ENCODE results near the gene MRPL2. TPM values are rescaled to one million over a fixed set of nuclear protein-coding genes. Genes with fewer than 3 reads are reported as not detected.

MRPL2 gene
- polyA plus RNA-seq, 1 donor from 2014 or later = 22.5 TPM

DNA sequence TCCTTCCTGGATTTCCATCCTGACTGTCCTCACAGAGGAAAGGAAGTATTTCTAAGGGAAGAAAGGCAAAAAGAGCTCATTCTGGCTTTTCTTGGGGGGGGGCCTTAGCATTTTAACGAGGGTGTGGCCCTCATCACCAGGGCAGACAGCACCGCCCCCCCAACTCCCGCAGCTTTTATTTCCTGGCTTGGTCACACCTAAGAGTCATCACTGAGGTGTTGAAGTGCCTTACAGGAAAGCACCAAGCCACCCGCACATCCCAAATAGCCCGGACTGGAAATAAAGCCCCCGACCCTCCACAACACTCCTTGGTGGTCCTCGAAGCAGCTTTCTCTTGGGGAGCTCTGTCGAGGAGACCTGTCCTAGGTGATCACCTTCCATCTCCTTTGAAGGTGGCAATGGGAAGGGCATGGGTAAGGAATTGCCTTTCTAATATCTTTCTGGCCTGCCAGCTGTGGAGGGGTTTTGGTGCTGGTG is 18.1 kb upstream of the MRPL2 start:
- no peak for TF ChIP-seq MXI1 (conservative IDR thresholded peaks at IDR 0.05; ENCODE audit: poor library complexity, severe bottlenecking)
- TF ChIP-seq EZH2 (IDR thresholded peaks at IDR 0.05; ENCODE audit: borderline replicate concordance, insufficient read depth, low read length, poor library complexity, severe bottlenecking) = no peak
- TF ChIP-seq POLR2AphosphoS5 (IDR thresholded peaks at IDR 0.05) = no peak
- TF ChIP-seq TAF1 (IDR thresholded peaks at IDR 0.05; ENCODE audit: low read depth) = no peak
- no peak for TF ChIP-seq RAD21 (conservative IDR thresholded peaks at IDR 0.05)
- no peak for TF ChIP-seq SMC3 (conservative IDR thresholded peaks at IDR 0.05; ENCODE audit: poor library complexity)
- TF ChIP-seq EP300 (conservative IDR thresholded peaks at IDR 0.05; ENCODE audit: poor library complexity, severe bottlenecking) = no peak
- no peak for TF ChIP-seq CTCF (IDR thresholded peaks at IDR 0.05; ENCODE audit: poor library complexity, severe bottlenecking)
- TF ChIP-seq, protein P1, sequence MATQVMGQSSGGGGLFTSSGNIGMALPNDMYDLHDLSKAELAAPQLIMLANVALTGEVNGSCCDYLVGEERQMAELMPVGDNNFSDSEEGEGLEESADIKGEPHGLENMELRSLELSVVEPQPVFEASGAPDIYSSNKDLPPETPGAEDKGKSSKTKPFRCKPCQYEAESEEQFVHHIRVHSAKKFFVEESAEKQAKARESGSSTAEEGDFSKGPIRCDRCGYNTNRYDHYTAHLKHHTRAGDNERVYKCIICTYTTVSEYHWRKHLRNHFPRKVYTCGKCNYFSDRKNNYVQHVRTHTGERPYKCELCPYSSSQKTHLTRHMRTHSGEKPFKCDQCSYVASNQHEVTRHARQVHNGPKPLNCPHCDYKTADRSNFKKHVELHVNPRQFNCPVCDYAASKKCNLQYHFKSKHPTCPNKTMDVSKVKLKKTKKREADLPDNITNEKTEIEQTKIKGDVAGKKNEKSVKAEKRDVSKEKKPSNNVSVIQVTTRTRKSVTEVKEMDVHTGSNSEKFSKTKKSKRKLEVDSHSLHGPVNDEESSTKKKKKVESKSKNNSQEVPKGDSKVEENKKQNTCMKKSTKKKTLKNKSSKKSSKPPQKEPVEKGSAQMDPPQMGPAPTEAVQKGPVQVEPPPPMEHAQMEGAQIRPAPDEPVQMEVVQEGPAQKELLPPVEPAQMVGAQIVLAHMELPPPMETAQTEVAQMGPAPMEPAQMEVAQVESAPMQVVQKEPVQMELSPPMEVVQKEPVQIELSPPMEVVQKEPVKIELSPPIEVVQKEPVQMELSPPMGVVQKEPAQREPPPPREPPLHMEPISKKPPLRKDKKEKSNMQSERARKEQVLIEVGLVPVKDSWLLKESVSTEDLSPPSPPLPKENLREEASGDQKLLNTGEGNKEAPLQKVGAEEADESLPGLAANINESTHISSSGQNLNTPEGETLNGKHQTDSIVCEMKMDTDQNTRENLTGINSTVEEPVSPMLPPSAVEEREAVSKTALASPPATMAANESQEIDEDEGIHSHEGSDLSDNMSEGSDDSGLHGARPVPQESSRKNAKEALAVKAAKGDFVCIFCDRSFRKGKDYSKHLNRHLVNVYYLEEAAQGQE (IDR thresholded peaks at IDR 0.05; ENCODE audit: borderline replicate concordance) = no peak
- peaks cover 31% of the 10 kb centered on the region for H3K79me2 ChIP-seq (replicated peaks; ENCODE audit: insufficient read depth, low read length)

GRCh38 chr6:43076464-43077332 is 17.5 kb upstream of the MRPL2 start:
- peak overlapping the region; percentile 98 for H3K4me3 ChIP-seq (ENCODE audit: low read length)
- no peaks in the 10 kb centered on the region for H4K20me1 ChIP-seq (ENCODE audit: insufficient read depth)
- peaks cover 31% of the 10 kb centered on the region for H3K79me2 ChIP-seq (replicated peaks; ENCODE audit: insufficient read depth, low read length)
- H3K9me2 ChIP-seq (ENCODE audit: insufficient read depth, low read length) = no peaks in the 10 kb centered on the region
- H3K9ac ChIP-seq (ENCODE audit: low read length) = peak overlapping the region; percentile 87
- peak overlapping the region; percentile 77 for H3K4me2 ChIP-seq (ENCODE audit: low read length)
- TF ChIP-seq EZH2 (IDR thresholded peaks at IDR 0.05; ENCODE audit: borderline replicate concordance, insufficient read depth, low read length, poor library complexity, severe bottlenecking) (no peak), SMC3 (conservative IDR thresholded peaks at IDR 0.05; ENCODE audit: poor library complexity) (peak; percentile 30), MXI1 (conservative IDR thresholded peaks at IDR 0.05; ENCODE audit: poor library complexity, severe bottlenecking) (peak; percentile 56)
- TF ChIP-seq, protein P1 (IDR thresholded peaks at IDR 0.05; ENCODE audit: borderline replicate concordance) = peak; percentile 43
- no peaks in the 10 kb centered on the region for H3F3A ChIP-seq (ENCODE audit: insufficient read depth, low read length, poor library complexity, severe bottlenecking)
- peak overlapping the region; percentile 81 for H3K27ac ChIP-seq (ENCODE audit: low read length)
- no peaks in the 10 kb centered on the region for H3K9me3 ChIP-seq (ENCODE audit: low read length)
- H2AFZ ChIP-seq (ENCODE audit: low read depth, low read length) = peak overlapping the region; percentile 62
- H3K36me3 ChIP-seq (ENCODE audit: insufficient read depth, low read length) = no peaks in the 10 kb centered on the region
- no peaks in the 10 kb centered on the region for H3K27me3 ChIP-seq (ENCODE audit: insufficient read depth, low read depth, low read length)

More for the DNA sequence above, 18.1 kb upstream of the MRPL2 start:
- Histone ChIP-seq H3K9ac (ENCODE audit: low read length) (peak overlapping the region; percentile 87), H3K4me2 (ENCODE audit: low read length) (peak overlapping the region; percentile 77), H3K36me3 (ENCODE audit: insufficient read depth, low read length) (no peaks in the 10 kb centered on the region), H3F3A (ENCODE audit: insufficient read depth, low read length, poor library complexity, severe bottlenecking) (no peaks in the 10 kb centered on the region), H3K4me3 (ENCODE audit: low read length) (peak overlapping the region; percentile 98), H3K27ac (ENCODE audit: low read length) (peak overlapping the region; percentile 81), H4K20me1 (ENCODE audit: insufficient read depth) (no peaks in the 10 kb centered on the region), H3K27me3 (ENCODE audit: insufficient read depth, low read depth, low read length) (no peaks in the 10 kb centered on the region), H3K9me3 (ENCODE audit: low read length) (no peaks in the 10 kb centered on the region), H3K9me2 (ENCODE audit: insufficient read depth, low read length) (no peaks in the 10 kb centered on the region), H2AFZ (ENCODE audit: low read depth, low read length) (peak overlapping the region; percentile 62)
